Smooth muscle cell (in vitro differentiated cells): ENCODE data around the gene OXCT1. TPM values are rescaled to one million over a fixed set of nuclear protein-coding genes. Genes with fewer than 3 reads are reported as not detected.

Experiments
- DNase-seq: peaks from one replicate; lab custom pipeline; 2025; ENCODE audit not compliant: unreplicated experiment; lab: John Stamatoyannopoulos, UW
- H2AFZ ChIP-seq: fragments of 200-600 bp; sonication (generic); 2 replicates; pipeline ENCODE4 v1.6.0; 2016; ENCODE audit warnings: antibody characterized with exemption, low read depth, mild to moderate bottlenecking
- H3F3A ChIP-seq: fragments of 200-600 bp; sonication (generic); 2 replicates; pipeline ENCODE4 v1.6.0; 2017; ENCODE audit warnings: antibody characterized with exemption, low read depth
- H3K27ac ChIP-seq: fragments of 200-600 bp; sonication (generic); 2 replicates; pipeline ENCODE4 v1.5.1; 2016; ENCODE audit warnings: low read depth, mild to moderate bottlenecking
- H3K27me3 ChIP-seq: fragments of 200-600 bp; sonication (generic); 2 replicates; pipeline ENCODE4 v1.6.1; 2016; ENCODE audit warnings: low read depth, mild to moderate bottlenecking
- H3K36me3 ChIP-seq: fragments of 200-600 bp; sonication (generic); 2 replicates; pipeline ENCODE4 v1.5.1; 2016; ENCODE audit warnings: low read depth
- H3K4me1 ChIP-seq: fragments of 200-600 bp; sonication (generic); 2 replicates; pipeline ENCODE4 v1.5.1; 2016; ENCODE audit warnings: low read depth
- H3K4me2 ChIP-seq: fragments of 200-600 bp; sonication (generic); 2 replicates; pipeline ENCODE4 v1.6.0; 2016; ENCODE audit warnings: mild to moderate bottlenecking
- H3K4me3 ChIP-seq: fragments of 200-600 bp; sonication (generic); 2 replicates; pipeline ENCODE4 v1.5.1; 2016; ENCODE audit warnings: mild to moderate bottlenecking
- H3K79me2 ChIP-seq: fragments of 200-600 bp; sonication (generic); 2 replicates; pipeline ENCODE4 v1.6.0; 2016; ENCODE audit warnings: low read depth, mild to moderate bottlenecking
- H3K9ac ChIP-seq: fragments of 200-600 bp; sonication (generic); 2 replicates; pipeline ENCODE4 v1.6.0; 2016; ENCODE audit warnings: low read depth
- H3K9me3 ChIP-seq: fragments of 200-600 bp; sonication (generic); replicated peaks from 2 replicates; pipeline ENCODE4 v1.5.1; 2016; ENCODE audit warnings: low read depth
- H4K20me1 ChIP-seq: fragments of 200-600 bp; sonication (generic); 2 replicates; pipeline ENCODE4 v1.6.0; 2016; ENCODE audit warnings: low read depth
- CTCF ChIP-seq: fragments of 200-600 bp; sonication (generic); IDR thresholded peaks from 2 replicates; pipeline ENCODE4 v1.5.1; 2017; ENCODE audit warnings: borderline replicate concordance, mild to moderate bottlenecking, antibody characterized with exemption; ENCODE audit not compliant: insufficient read depth, poor library complexity, severe bottlenecking
- WGBS: methylation state at CpG from one replicate; pipeline ENCODE4 v1.1.7; 2016; ENCODE audit warnings: low lambda C conversion rate; 5-methylcytosine and 5-hydroxymethylcytosine counted together
- polyA plus RNA-seq: library from polyadenylated mRNA; unstranded; fragments of >200 nt; fragmentation: Nextera tagmentation; extraction: Ambion mirVana; gene quantifications from 2 replicates; pipeline ENCODE4 v1.2.1, GENCODE V29; 2016
- total RNA-seq: library from RNA; depleted of rRNA; stranded (reverse); fragments of >200 nt; gene quantifications from 2 replicates; pipeline ENCODE4 v1.2.3, GENCODE V29; 2014

Gene OXCT1
- total and polyA plus RNA-seq, 2 experiments from 2014 or later = 10.0 to 16.7 TPM

- no peak overlapping the region for H3K4me2 ChIP-seq
- H3K9ac ChIP-seq = no peak overlapping the region
- TF ChIP-seq CTCF = no peak
- no peaks in the 10 kb centered on the region for H3K36me3 ChIP-seq
- H3K27me3 ChIP-seq = no peaks in the 10 kb centered on the region
- 81% methylated on average over 6 of the region's 6 CpGs for WGBS
- H3F3A ChIP-seq = peaks cover 8% of the 10 kb centered on the region
- H3K4me3 ChIP-seq = no peak overlapping the region
- H3K9me3 ChIP-seq = no peaks in the 10 kb centered on the region
- no peaks in the 10 kb centered on the region for H3K79me2 ChIP-seq
- DNase-seq = no peak
- no peak overlapping the region for H2AFZ ChIP-seq
- no peak overlapping the region for H3K27ac ChIP-seq
- H3K4me1 ChIP-seq = peaks cover 21% of the 10 kb centered on the region
- no peaks in the 10 kb centered on the region for H4K20me1 ChIP-seq
These were observed 80.0 kb downstream of the OXCT1 start for GRCh38 chr5:41790038-41790776.

- H3K27ac ChIP-seq = peak overlapping the region; percentile 54
- H3K4me1 ChIP-seq = peaks cover 15% of the 10 kb centered on the region
- H3K4me3 ChIP-seq = no peak overlapping the region
- peaks cover 3% of the 10 kb centered on the region for H3F3A ChIP-seq
- peak overlapping the region; percentile 64 for H3K4me2 ChIP-seq
- peak overlapping the region; percentile 41 for H2AFZ ChIP-seq
- H3K79me2 ChIP-seq = no peaks in the 10 kb centered on the region
- TF ChIP-seq CTCF = no peak
- no peaks in the 10 kb centered on the region for H3K27me3 ChIP-seq
- H3K36me3 ChIP-seq = no peaks in the 10 kb centered on the region
- H3K9me3 ChIP-seq = no peaks in the 10 kb centered on the region
- no peak for DNase-seq
- 96% methylated on average over 1 of the region's 1 CpG for WGBS
- H3K9ac ChIP-seq = no peak overlapping the region
- no peaks in the 10 kb centered on the region for H4K20me1 ChIP-seq
These were observed 80.8 kb downstream of the OXCT1 start for GRCh38 chr5:41789434-41789833.

GRCh38 chr5:41788941-41789368 lies 81.3 kb downstream of the OXCT1 start:
- H4K20me1 ChIP-seq = no peaks in the 10 kb centered on the region
- H3K27me3 ChIP-seq = no peaks in the 10 kb centered on the region
- H3K9me3 ChIP-seq = no peaks in the 10 kb centered on the region
- no peaks in the 10 kb centered on the region for H3K79me2 ChIP-seq
- H3K9ac ChIP-seq = no peak overlapping the region
- TF ChIP-seq CTCF = no peak
- H3F3A ChIP-seq = peaks cover 2% of the 10 kb centered on the region
- H3K27ac ChIP-seq = peak overlapping the region; percentile 54
- H3K4me3 ChIP-seq = no peak overlapping the region
- H3K4me1 ChIP-seq = peaks cover 12% of the 10 kb centered on the region
- 30% methylated on average over 2 of the region's 2 CpGs for WGBS
- DNase-seq = no peak
- H2AFZ ChIP-seq = peak overlapping the region; percentile 41
- no peaks in the 10 kb centered on the region for H3K36me3 ChIP-seq
- H3K4me2 ChIP-seq = peak overlapping the region; percentile 64

- no peaks in the 10 kb centered on the region for H3K36me3 ChIP-seq
- no peaks in the 10 kb centered on the region for H3K79me2 ChIP-seq
- no peaks in the 10 kb centered on the region for H3K27me3 ChIP-seq
- H4K20me1 ChIP-seq = no peaks in the 10 kb centered on the region
- no peak overlapping the region for H3K4me3 ChIP-seq
- H3K27ac ChIP-seq = peak overlapping the region; percentile 10
- TF ChIP-seq CTCF = no peak
- no peaks in the 10 kb centered on the region for H3K9me3 ChIP-seq
- WGBS = 77% methylated on average over 2 of the region's 2 CpGs
- no peak overlapping the region for H3K9ac ChIP-seq
- H2AFZ ChIP-seq = peak overlapping the region; percentile 3
- DNase-seq = no peak
- H3F3A ChIP-seq = no peaks in the 10 kb centered on the region
- H3K4me1 ChIP-seq = no peaks in the 10 kb centered on the region
- H3K4me2 ChIP-seq = peak overlapping the region; percentile 9
These were observed 83.0 kb downstream of the OXCT1 start for GRCh38 chr5:41787265-41787664.
